Psoas muscle (tissue), 8 donors: ENCODE data around the gene RHOC. TPM values are rescaled to one million over a fixed set of nuclear protein-coding genes. Genes with fewer than 3 reads are reported as not detected.

Experiments
- ATAC-seq, 4 donors: fragments of 200-7000 bp; cut with Tn5 transposase; one replicate each; pipeline ENCODE4 v1.9.1; 2020; ENCODE audit warnings: moderate library complexity in 3 of 4, mild to moderate bottlenecking in 2 of 4
- DNase-seq, 2 donors: peaks; one replicate each; pipeline ENCODE4 v3.0.0-alpha.2; 2020
- H3K27ac ChIP-seq: fragments of 200-600 bp; one replicate; pipeline ENCODE4 v1.8.0; 2022
- H3K27me3 ChIP-seq, 3 donors: fragments of 200-600 bp in 1 of 3; one replicate each; pipeline versions ENCODE4 v1.6.1 to v1.8.0; 2013 to 2022; ENCODE audit warnings: low read length in 2 of 3, mild to moderate bottlenecking in 2 of 3, moderate library complexity in 1 of 3; ENCODE audit not compliant: insufficient read depth in 3 of 3
- H3K36me3 ChIP-seq, 2 donors: fragments of 200-600 bp in 1 of 2; one replicate each; pipeline versions ENCODE4 v1.6.1 to v1.8.0; 2013 to 2022; ENCODE audit warnings: low read depth in 1 of 2, mild to moderate bottlenecking in 1 of 2, moderate library complexity in 1 of 2; ENCODE audit not compliant: insufficient read depth in 1 of 2
- H3K4me1 ChIP-seq: fragments of 200-600 bp; one replicate; pipeline ENCODE4 v1.8.0; 2022
- H3K4me3 ChIP-seq: fragments of 200-600 bp; one replicate; pipeline ENCODE4 v1.8.0; 2022; ENCODE audit warnings: mild to moderate bottlenecking
- H3K9me3 ChIP-seq: fragments of 200-600 bp; one replicate; pipeline ENCODE4 v1.8.0; 2022
- CTCF ChIP-seq: fragments of 200-600 bp; IDR thresholded peaks from one replicate; pipeline ENCODE4 v1.8.0; 2022; ENCODE audit warnings: antibody characterized with exemption
- WGBS, 3 donors: extraction: QIAGEN DNeasy Blood & Tissue Kit; methylation state at CpG; one replicate each; pipeline versions ENCODE4 v1.1.6 to v1.1.7; 2013; 5-methylcytosine and 5-hydroxymethylcytosine counted together
- intact Hi-C, 2 donors: fragments of 100-400 bp; cut with DNase I; formaldehyde crosslinking; loops; one replicate each; pipeline versions ENCODE4 v1.11.0 to v1.14.2; 2022
- polyA plus RNA-seq, 3 donors: library from polyadenylated mRNA; stranded (reverse); fragments of 200-250 nt; gene quantifications; one replicate each; pipeline ENCODE4 v1.2.3, GENCODE V29; 2013
- total RNA-seq, 4 donors: library from RNA; stranded (reverse); fragmentation: NEBNext Ultra II Directional in 2 of 4; extraction: Animal tissue kit (Norgen Biotek cat#: 25700) in 2 of 4; gene quantifications; one replicate each; pipeline versions ENCODE4 v1.2.1 to v1.2.4, GENCODE V29; 2021 to 2023
- donor health status: healthy with polysubstance abuse.
- donor health status: DM: no; HTN: no; CAD: no; lungs with moderate emphysema.
- donor health status: Bipolar disorder and iron deficiency.
- donor health status: healthy.
- donor health status: DM: yes; HTN: yes; CAD: no.
- donor health status: DM: no; HTN: no; CAD: no.
- donor health status: DM: no; HTN: no; CAD: no.
- donor health status: DM: yes; HTN: yes; CAD: no.

Gene RHOC
- total and polyA plus RNA-seq, 7 donors: 39.1 to 89.7 (median 76.9) TPM

- intact Hi-C loops: no loop called here
- Histone ChIP-seq H3K9me3 (no peaks in the 10 kb centered on the region), H3K4me1 (peaks cover 48% of the 10 kb centered on the region), H3K27me3 (no peaks in the 10 kb centered on the region), H3K27ac (peak overlapping the region; percentile 82), H3K36me3 (peaks cover 0 to 38% of the 10 kb centered on the region in 2 donors), H3K4me3 (peak overlapping the region; percentile 34)
- WGBS, 3 donors: 20 to 24% (median 22%) methylated on average over 7 of the region's 7 CpGs
- ATAC-seq (peak; percentile 78 to 90 (median 84)), DNase-seq (peak; percentile 95 to 97)
- no peak for TF ChIP-seq CTCF
These were observed 6.4 kb downstream of the RHOC start for GRCh38 chr1:112700290-112701226.

- Histone ChIP-seq H3K9me3 (no peaks in the 10 kb centered on the region), H3K4me1 (peaks cover 42% of the 10 kb centered on the region), H3K4me3 (peak overlapping the region; percentile 34), H3K36me3 (peaks cover 0 to 40% of the 10 kb centered on the region in 2 donors), H3K27me3 (no peaks in the 10 kb centered on the region), H3K27ac (peak overlapping the region; percentile 82)
- intact Hi-C loops: loop anchor here in 1 of 2 donors (2.0 kb wide), 1 partner anchor 25 kb away; the partner anchor contains the start of gene MOV10
- DNase-seq (no peak), ATAC-seq (peak in 1 of 4 donors; percentile 45)
- no peak for TF ChIP-seq CTCF
- WGBS, 3 donors: 72 to 76% (median 73%) methylated on average over 13 of the region's 13 CpGs
These were observed 7.3 kb downstream of the RHOC start for GRCh38 chr1:112699425-112700144.

- intact Hi-C loops: loop anchor here in 1 of 2 donors (2.0 kb wide), 1 partner anchor 24 kb away; the partner anchor contains the start of gene MOV10
- H3K27me3 ChIP-seq: no peaks in the 10 kb centered on the region
These were observed 8.3 kb downstream of the RHOC start for GRCh38 chr1:112698366-112699310.

More at GRCh38 chr1:112698366-112699310, 8.3 kb downstream of the RHOC start:
- no peaks in the 10 kb centered on the region for H3K9me3 ChIP-seq
- WGBS, 3 donors: 64 to 67% (median 65%) methylated on average over 17 of the region's 17 CpGs
- H3K4me1 ChIP-seq: peaks cover 35% of the 10 kb centered on the region
- H3K4me3 ChIP-seq: no peak overlapping the region
- ATAC-seq (no peak), DNase-seq (no peak)
- H3K36me3 ChIP-seq: peaks cover 0 to 48% of the 10 kb centered on the region in 2 donors
- H3K27ac ChIP-seq: peak overlapping the region; percentile 82
- TF ChIP-seq CTCF: no peak
